Keratinocyte (primary cell): ENCODE data around the gene AOAH.

Experiments used
- CTCF ChIP-seq, 3 experiments: IDR thresholded peaks in 1 of 3; conservative IDR thresholded peaks in 1 of 3; optimal IDR thresholded peaks in 1 of 3; 2 replicates in 2 of 3; 3 replicates in 1 of 3; pipeline versions ENCODE3 to v1.5.1; 2011; ENCODE audit warnings: low read length in 3 of 3, mild to moderate bottlenecking in 3 of 3, moderate library complexity in 2 of 3, control low read depth in 1 of 3, inconsistent platforms in 1 of 3; ENCODE audit not compliant: insufficient read depth in 2 of 3; ENCODE audit errors: extremely low read depth in 1 of 3
- EZH2 ChIP-seq: IDR thresholded peaks from one replicate; pipeline ENCODE4 v1.6.1; 2012; ENCODE audit warnings: inconsistent platforms, mild to moderate bottlenecking, low read length, moderate library complexity

DNA sequence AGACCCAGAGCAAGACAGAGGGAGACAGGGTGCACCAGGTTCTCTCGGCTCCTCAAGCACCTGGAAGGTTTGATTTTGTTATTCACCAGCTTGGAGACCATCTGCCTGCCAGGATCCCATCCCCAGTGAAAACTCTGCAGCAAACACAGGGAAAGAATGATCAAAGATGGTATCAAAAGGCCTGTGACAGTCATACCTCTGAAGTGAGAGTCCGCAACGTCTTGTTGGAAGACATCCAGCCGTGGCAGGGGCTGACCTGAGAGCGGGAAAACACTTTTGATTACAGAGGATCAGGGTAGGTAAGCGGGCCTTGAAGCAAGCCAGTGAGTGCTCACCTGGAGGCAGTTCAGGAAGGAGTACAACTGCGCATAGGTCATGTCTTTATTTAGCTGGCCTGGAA, 192.3 kb downstream of the AOAH start:
- TF ChIP-seq CTCF (optimal IDR thresholded peaks at IDR 0.05 in 1 of 3, IDR thresholded peaks at IDR 0.05 in 1 of 3, conservative IDR thresholded peaks at IDR 0.05 in 1 of 3; ENCODE audit: extremely low read depth in 1 of 3, insufficient read depth in 2 of 3, low read length in 3 of 3) (no peak), EZH2 (no peak)
